ENCODE data around the gene DET1.

DET1 gene

GRCh38 chr15:88493844-88494243 is 52.6 kb downstream of the DET1 start:
- Histone ChIP-seq H3K27ac (ENCODE audit: low read length) (no peak overlapping the region), H3K27me3 (ENCODE audit: low read depth, low read length) (no peaks in the 10 kb centered on the region)

GRCh38 chr15:88491158-88491557 is 55.3 kb downstream of the DET1 start:
- Histone ChIP-seq H3K4me2 (ENCODE audit: low read length) (no peak overlapping the region), H2AFZ (ENCODE audit: low read depth, low read length) (no peak overlapping the region), H3K4me1 (ENCODE audit: low read length) (peaks cover 43% of the 10 kb centered on the region), H3K79me2 (ENCODE audit: low read length) (no peaks in the 10 kb centered on the region), H3K27me3 (ENCODE audit: low read depth, low read length) (no peaks in the 10 kb centered on the region), H3K9me3 (ENCODE audit: insufficient read depth, low read length) (no peaks in the 10 kb centered on the region), H3K9ac (ENCODE audit: low read length) (no peak overlapping the region), H3K36me3 (replicated peaks; ENCODE audit: low read depth, low read length) (no peaks in the 10 kb centered on the region), H3K4me3 (ENCODE audit: low read length) (no peak overlapping the region), H3K27ac (ENCODE audit: low read length) (no peak overlapping the region), H4K20me1 (ENCODE audit: insufficient read depth, low read length) (no peaks in the 10 kb centered on the region)
- TF ChIP-seq EZH2phosphoT487 (IDR thresholded peaks at IDR 0.05; ENCODE audit: low read depth) (no peak), CTCF (IDR thresholded peaks at IDR 0.05; ENCODE audit: low read depth, low read length) (no peak)

More at GRCh38 chr15:88493844-88494243, 52.6 kb downstream of the DET1 start:
- H4K20me1 ChIP-seq (ENCODE audit: insufficient read depth, low read length) = no peaks in the 10 kb centered on the region
- H3K36me3 ChIP-seq (replicated peaks; ENCODE audit: low read depth, low read length) = no peaks in the 10 kb centered on the region
- no peak overlapping the region for H3K9ac ChIP-seq (ENCODE audit: low read length)
- peaks cover 29% of the 10 kb centered on the region for H3K4me1 ChIP-seq (ENCODE audit: low read length)
- no peaks in the 10 kb centered on the region for H3K79me2 ChIP-seq (ENCODE audit: low read length)
- peak overlapping the region; percentile 9; the same call in 1 of the 2 replicates for H3K4me2 ChIP-seq (ENCODE audit: low read length)
- TF ChIP-seq EZH2phosphoT487 (IDR thresholded peaks at IDR 0.05; ENCODE audit: low read depth) (no peak), CTCF (IDR thresholded peaks at IDR 0.05; ENCODE audit: low read depth, low read length) (no peak)
- no peak overlapping the region for H3K4me3 ChIP-seq (ENCODE audit: low read length)
- H2AFZ ChIP-seq (ENCODE audit: low read depth, low read length) = no peak overlapping the region
- H3K9me3 ChIP-seq (ENCODE audit: insufficient read depth, low read length) = no peaks in the 10 kb centered on the region

GRCh38 chr15:88490036-88490435 is 56.4 kb downstream of the DET1 start:
- no peaks in the 10 kb centered on the region for H3K9me3 ChIP-seq (ENCODE audit: insufficient read depth, low read length)
- TF ChIP-seq CTCF (IDR thresholded peaks at IDR 0.05; ENCODE audit: low read depth, low read length) (no peak), EZH2phosphoT487 (IDR thresholded peaks at IDR 0.05; ENCODE audit: low read depth) (no peak)

GRCh38 chr15:88489321-88489720 is 57.2 kb downstream of the DET1 start:
- Histone ChIP-seq H3K79me2 (ENCODE audit: low read length) (no peaks in the 10 kb centered on the region), H3K27me3 (ENCODE audit: low read depth, low read length) (no peaks in the 10 kb centered on the region), H4K20me1 (ENCODE audit: insufficient read depth, low read length) (no peaks in the 10 kb centered on the region), H3K9ac (ENCODE audit: low read length) (no peak overlapping the region), H3K4me1 (ENCODE audit: low read length) (peaks cover 25% of the 10 kb centered on the region), H3K9me3 (ENCODE audit: insufficient read depth, low read length) (no peaks in the 10 kb centered on the region), H2AFZ (ENCODE audit: low read depth, low read length) (no peak overlapping the region), H3K36me3 (replicated peaks; ENCODE audit: low read depth, low read length) (no peaks in the 10 kb centered on the region), H3K4me2 (ENCODE audit: low read length) (no peak overlapping the region), H3K27ac (ENCODE audit: low read length) (no peak overlapping the region), H3K4me3 (ENCODE audit: low read length) (no peak overlapping the region)
- peak; percentile 26 for TF ChIP-seq CTCF (IDR thresholded peaks at IDR 0.05; ENCODE audit: low read depth, low read length)
- TF ChIP-seq EZH2phosphoT487 (IDR thresholded peaks at IDR 0.05; ENCODE audit: low read depth) = no peak

More at GRCh38 chr15:88490036-88490435, 56.4 kb downstream of the DET1 start:
- Histone ChIP-seq H3K27ac (ENCODE audit: low read length) (no peak overlapping the region), H3K27me3 (ENCODE audit: low read depth, low read length) (no peaks in the 10 kb centered on the region), H3K9ac (ENCODE audit: low read length) (no peak overlapping the region), H3K4me2 (ENCODE audit: low read length) (no peak overlapping the region), H3K79me2 (ENCODE audit: low read length) (no peaks in the 10 kb centered on the region), H3K4me1 (ENCODE audit: low read length) (peaks cover 32% of the 10 kb centered on the region), H4K20me1 (ENCODE audit: insufficient read depth, low read length) (no peaks in the 10 kb centered on the region), H3K36me3 (replicated peaks; ENCODE audit: low read depth, low read length) (no peaks in the 10 kb centered on the region), H3K4me3 (ENCODE audit: low read length) (no peak overlapping the region), H2AFZ (ENCODE audit: low read depth, low read length) (no peak overlapping the region)
